Middle frontal gyrus (tissue), 1 donor: ENCODE data around the gene SMIM13.
"Not testable (repeated sequence)": the region's sequence is repeated elsewhere in the genome, so short reads cannot be mapped to it uniquely, and the experiment has no call there.

ENCODE experiments used
- DNase-seq: peaks from one replicate; pipeline ENCODE4 v3.0.0-alpha.2; 2015; ENCODE audit warnings: low spot score; ENCODE audit errors: extremely low spot score

Gene SMIM13

DNA sequence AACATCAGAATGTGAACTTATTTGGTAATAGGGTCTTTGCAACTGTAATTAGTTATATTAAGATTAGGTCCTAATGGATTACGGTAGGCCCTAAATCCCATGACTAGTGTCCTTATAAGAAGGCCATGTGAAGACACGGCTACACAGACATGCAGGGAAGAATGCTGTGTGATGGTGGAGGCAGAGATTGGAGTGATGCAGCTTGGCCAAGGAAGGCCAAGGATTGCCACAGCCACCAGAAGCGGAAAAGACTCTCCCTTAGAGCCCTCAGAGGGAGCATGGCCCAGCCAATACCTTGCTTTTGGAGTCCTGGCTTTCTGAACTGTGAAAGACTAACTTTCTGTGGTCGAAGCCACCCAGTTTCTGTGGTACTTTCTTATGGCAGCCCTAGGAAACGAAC lies 9.7 kb upstream of the SMIM13 start:
- DNase-seq, result no peak

DNA sequence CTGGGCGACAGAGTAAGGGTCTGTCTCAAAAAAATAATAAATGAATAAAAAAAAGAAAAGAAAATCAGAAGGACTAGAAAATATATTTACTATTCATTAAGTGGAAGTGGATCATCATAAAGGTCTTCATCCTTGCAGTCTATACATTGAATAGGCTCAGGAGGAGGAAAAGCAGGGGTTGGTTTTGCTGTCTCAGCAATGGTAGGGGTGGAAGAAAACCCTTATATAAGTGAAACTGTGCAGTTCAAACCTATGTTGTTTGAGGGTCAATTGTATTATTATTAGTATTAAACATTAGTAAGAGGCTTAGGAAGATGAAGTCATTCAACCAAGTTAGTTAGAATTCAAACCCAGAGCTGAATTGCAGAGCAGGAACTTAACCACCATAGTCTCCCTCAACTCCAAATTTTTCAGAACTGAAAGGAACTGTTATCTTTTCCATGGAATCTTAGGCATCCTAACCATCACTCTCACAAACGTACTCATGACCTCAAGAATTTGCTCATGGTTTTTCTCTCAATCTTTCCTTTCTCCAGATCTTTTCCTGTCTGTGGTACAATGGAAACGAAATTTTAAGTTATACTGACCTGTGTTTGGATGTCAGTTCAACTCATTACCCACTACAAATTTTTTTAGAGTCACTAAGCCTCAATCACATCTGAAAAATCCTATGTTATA lies 7.7 kb upstream of the SMIM13 start:
- no peak for DNase-seq

- DNase-seq, result not testable (repeated sequence)
These were observed 6.4 kb upstream of the SMIM13 start for GRCh38 chr6:11087141-11087812.

GRCh38 chr6:11089695-11090094 lies 3.9 kb upstream of the SMIM13 start:
- no peak for DNase-seq

DNA sequence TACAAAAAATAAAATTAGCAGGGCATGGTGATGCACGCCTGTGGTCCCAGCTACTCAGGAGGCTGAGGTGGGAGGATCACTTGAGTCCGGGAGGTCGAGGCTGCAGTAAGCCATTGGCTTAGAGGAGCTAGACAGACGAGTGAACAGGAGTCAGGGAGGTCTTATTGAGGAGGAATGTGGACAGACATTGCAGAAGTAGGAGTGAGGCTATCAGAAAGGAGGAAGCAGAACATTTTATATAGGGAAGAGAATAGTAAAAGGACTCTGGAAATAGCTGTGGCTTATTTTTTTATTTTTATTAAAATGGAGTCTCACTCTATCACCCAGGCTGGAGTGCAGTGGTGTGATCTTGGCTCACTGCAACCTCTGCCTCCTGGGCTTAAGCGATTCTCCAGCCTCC lies 2.5 kb upstream of the SMIM13 start:
- not testable (repeated sequence) for DNase-seq

GRCh38 chr6:11092668-11093375 lies 812 bp upstream of the SMIM13 start:
- DNase-seq, result peak; percentile 5

DNA sequence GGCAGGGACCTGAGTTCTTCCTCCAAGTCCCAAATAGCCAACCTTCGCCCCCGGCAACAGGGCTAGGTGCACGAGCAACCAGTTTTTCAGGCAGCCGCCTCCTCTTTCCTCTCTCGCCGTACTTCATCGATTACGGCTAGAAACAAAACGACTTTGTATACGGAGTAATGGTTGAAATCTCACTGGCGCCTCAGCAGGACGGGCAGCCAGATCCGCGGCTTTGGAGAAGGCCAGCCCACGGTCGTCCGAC lies 333 bp upstream of the SMIM13 start:
- DNase-seq, result peak; percentile 3

DNA sequence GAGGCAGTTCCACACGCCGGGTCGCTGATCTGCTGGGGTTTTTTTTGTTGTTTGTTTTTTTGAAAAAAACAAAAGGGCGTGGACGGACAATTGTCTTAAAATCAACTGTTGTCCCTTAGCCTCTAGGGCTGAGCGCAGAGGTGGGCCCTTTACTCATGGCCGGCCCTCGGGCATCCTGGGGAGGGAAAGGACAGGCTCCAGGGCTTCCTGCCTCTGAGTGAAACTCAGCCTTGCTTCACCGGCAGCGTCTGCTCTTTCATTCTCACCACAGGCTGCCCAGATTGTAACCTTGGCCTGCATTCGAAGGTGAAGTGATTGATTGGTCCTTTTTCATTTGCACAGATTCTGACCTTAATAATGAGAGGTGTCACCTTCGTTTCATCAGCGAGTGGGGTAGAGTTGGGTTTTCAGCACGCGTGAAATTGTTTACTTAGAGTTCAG lies 797 bp downstream of the SMIM13 start:
- DNase-seq, result no peak

DNA sequence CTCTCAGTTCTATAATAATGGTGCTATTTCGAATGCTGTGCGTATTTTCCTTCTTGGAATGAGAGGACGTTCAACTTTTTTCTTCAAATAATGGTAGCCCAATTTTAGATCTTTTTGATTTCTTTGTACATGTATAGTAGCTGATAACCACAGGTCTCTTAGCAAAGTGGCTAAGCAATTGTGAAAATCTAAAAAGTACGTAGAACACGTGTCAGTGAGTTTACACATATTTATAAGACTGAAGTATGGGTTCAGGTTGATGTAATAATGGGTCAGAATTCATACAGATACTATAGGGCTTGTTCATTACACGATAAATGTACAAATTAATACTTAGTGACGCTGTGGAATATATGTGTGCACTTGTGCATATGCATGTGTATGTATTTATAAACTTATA lies 1.3 kb downstream of the SMIM13 start:
- no peak for DNase-seq

DNA sequence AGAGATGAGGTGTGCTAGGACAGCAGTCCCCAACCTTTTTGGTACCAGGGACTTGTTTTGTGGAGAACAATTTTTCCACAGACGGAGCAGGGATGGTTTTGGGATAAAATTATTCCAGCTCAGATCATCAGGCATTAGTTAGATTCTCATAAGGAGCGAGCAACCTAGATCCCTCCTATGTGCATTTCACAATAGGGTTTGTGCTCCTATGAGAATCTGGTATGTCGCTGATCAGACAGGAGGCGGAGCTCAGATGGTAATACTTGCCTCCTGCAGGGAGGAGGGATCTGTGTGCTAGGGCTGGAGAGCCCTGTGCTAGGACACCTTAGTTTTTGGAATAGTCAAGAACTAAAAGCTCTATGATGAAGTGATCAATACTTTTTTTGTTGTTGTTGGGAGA lies 2.5 kb downstream of the SMIM13 start:
- no peak for DNase-seq

DNA sequence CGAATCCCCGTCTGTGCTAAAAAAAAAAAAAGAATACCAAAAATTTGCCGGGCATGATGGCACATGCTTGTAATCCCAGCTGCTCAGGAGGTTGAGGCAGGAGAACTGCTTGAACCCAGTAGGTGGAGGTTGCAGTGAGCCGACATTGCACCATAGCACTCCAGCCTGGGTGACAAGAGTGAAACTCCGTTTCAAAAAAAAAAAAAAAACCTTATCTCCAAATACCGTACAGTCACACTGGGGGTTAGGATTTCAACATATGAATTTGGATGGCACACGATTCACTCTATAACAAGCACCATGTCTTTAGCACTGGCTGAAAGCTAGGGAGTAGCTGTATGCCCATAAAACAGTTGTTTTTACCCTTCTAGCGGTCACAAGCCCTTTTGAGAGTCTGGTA lies 3.8 kb downstream of the SMIM13 start:
- no peak for DNase-seq

- no peak for DNase-seq
These were observed 4.4 kb downstream of the SMIM13 start for GRCh38 chr6:11098004-11098403.

DNA sequence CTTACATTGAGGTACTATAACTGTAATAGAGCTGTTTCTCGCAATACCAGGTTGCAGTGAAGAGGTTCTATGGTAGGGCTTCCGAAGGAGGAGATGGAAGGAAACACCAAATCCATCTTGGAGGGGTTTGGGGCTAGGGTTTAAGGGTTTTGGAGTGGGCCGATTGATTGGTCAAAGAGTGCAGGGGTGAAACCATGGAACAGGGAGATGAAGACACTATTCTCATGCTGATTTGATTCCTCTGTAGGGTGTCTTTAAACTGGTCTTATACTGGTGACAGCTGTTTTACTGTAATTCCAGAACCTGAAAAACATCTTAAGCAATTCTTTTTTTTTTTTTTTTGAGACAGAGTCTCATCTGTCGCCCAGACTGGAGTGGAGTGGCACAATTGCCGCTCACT lies 7.8 kb downstream of the SMIM13 start:
- DNase-seq, result no peak

- DNase-seq, result no peak
These were observed 9.4 kb downstream of the SMIM13 start for GRCh38 chr6:11103065-11103464.

DNA sequence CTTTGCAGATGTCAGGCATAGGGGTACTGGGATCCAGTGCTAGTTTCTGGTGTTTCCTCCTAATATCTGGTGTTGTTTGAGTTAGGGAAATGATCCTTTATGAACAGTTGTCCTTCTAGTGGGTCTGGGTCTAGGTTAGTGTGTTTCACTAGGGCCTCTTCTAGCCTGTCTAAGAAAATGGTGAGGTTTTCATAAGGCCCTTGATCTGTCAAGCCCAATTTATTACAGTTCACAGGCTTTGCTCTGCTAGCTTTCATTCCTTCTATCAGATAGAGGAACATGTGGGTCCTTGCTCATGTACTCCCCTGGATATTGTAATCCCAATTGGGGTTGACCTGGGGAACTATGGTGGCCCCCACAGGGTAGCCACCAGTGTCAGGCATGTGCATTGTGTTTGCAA lies 15.1 kb downstream of the SMIM13 start:
- no peak for DNase-seq

DNA sequence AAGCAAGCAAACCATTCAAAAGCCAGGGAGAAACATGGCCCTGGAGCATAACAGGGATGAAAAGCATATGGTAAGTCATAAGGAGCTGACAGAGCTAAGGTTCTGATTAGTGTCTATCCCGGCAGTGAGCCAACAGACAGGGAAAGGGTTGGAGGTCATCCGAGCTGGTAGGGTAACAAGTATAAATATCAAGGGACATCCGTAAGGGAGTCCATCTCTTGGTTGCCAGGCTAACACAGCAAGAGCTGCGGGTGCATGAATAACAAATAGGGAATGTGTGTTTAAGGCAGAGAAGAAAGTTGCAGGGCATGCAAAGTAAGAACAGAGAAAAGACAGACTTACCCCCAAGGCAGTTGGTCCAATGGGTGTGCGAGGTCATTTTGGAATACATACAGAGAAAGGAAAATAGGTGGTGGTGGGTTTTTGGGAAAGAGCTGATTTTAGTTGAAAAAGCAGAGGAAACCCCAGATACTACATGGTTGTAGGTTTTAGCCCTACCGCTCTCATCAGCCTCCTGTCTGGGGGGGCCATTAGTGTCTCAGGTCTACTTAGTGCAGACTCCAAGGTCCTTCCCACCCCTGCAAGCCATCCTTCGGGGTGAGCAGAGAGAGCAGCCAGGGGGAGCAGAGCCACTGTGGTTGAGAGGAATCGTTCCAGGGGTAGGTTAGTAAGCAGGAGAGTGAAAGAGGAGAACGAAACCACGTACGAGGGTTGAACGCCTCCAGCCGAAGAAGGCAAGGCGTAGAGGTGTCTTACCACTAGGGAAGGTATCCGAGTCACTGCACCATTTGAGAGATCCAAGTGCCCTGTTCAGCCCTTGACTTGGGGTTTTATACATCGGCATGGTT lies 17.5 kb downstream of the SMIM13 start, which contains the start of gene ERVFRD-1:
Gene ERVFRD-1 (minus strand): TSS at position 805 of the 848 bp plus-strand sequence. CDS start 6,415 bp downstream, outside the sequence.
- no peak for DNase-seq

- no peak for DNase-seq
These were observed 18.3 kb downstream of the SMIM13 start for GRCh38 chr6:11111769-11112437.

- no peak for DNase-seq
These were observed 19.4 kb downstream of the SMIM13 start for GRCh38 chr6:11113038-11113437.

GRCh38 chr6:11115808-11116536 lies 22.3 kb downstream of the SMIM13 start:
- DNase-seq, result not testable (repeated sequence)

DNA sequence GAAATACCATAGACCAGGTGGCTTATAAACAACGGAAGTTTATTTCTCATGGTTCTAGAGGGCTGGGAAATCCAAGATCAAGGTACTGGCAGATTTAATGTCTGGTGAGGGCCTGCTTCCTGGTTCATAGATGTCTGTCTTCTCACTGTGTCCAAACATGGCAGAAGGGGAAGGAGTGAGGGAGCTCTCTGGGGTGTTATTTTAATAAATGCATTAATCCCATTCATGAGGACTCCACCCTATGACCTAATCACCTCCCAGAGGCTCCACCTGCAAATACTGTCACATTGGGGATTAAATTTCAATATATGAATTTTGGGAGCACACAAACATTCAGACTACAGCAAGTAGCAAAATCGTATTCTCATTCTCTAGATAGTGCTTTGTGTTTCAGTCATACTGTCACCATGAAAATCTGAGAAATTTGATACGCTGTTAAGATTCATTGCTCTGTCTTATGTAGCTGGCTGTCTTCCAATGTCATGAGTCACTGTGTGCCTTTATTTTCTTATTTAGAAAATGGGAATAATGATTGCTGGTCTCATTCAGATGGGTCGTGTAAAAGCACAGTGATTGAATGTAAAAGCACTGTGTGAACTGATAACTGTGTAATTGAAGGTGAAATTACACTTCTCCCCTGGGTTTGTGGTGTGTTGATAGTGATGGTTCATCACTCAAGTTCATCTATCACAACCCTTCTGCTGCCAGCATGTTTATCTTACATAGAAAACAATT lies 26.8 kb downstream of the SMIM13 start:
- DNase-seq, result no peak
